Endothelial cell of umbilical vein (primary cell): ENCODE measurements around the gene CCL1. TPM values are rescaled to one million over a fixed set of nuclear protein-coding genes. Genes with fewer than 3 reads are reported as not detected.

Experiments
- BruUV-seq: library from RNA; stranded (reverse); fragments of 400-500 nt; replicated peaks from 2 replicates; lab custom pipeline; 2021; lab: Mats Ljungman, UMichigan
- CTCF ChIA-PET: fragments of 300-600, 350-600 bp; sonication (Branson Sonifier 250); formaldehyde crosslinking; loops from one replicate; lab custom pipeline; 2021; ENCODE audit warnings: antibody characterized with exemption, inconsistent platforms; lab: Charles Lee
- POLR2A ChIA-PET: fragments of 300-600, 350-600 bp; sonication (Branson Sonifier 250); formaldehyde crosslinking; loops from one replicate; lab custom pipeline; 2021; ENCODE audit warnings: antibody characterized with exemption, inconsistent platforms; lab: Charles Lee
- DNase-seq: peaks from one replicate; pipeline ENCODE4 v3.0.0-alpha.2; 2011; ENCODE audit warnings: low read depth, low spot score
- FAIRE-seq: peaks from 2 replicates; lab custom pipeline; 2011; peaks lifted over from hg19 to GRCh38; lab: Jason Lieb, UNC
- H2AFZ ChIP-seq: 2 replicates; pipeline ENCODE4 v1.6.0; 2012; ENCODE audit warnings: low read depth, low read length, control low read depth, inconsistent platforms
- H3K27ac ChIP-seq: 2 replicates; pipeline ENCODE4 v1.5.1; 2011; ENCODE audit warnings: low read depth, mild to moderate bottlenecking, control low read depth, low read length, moderate library complexity; ENCODE audit not compliant: insufficient read depth
- H3K27me3 ChIP-seq, 2 experiments: 2 replicates each; pipeline versions ENCODE4 v1.6.0 to v1.6.1; 2011; ENCODE audit warnings: low read length in 2 of 2, mixed read lengths in 1 of 2; ENCODE audit not compliant: control insufficient read depth in 2 of 2, insufficient read depth in 2 of 2
- H3K36me3 ChIP-seq, 2 experiments: 2 replicates in 1 of 2; 3 replicates in 1 of 2; pipeline ENCODE4 v1.5.1; 2011; ENCODE audit warnings: low read length in 2 of 2, mild to moderate bottlenecking in 1 of 2, moderate library complexity in 1 of 2; ENCODE audit not compliant: control insufficient read depth in 2 of 2, insufficient read depth in 2 of 2; ENCODE audit errors: extremely low read depth in 1 of 2
- H3K4me1 ChIP-seq: 3 replicates; pipeline ENCODE4 v1.5.1; 2011; ENCODE audit warnings: mild to moderate bottlenecking, low read length; ENCODE audit not compliant: control insufficient read depth, insufficient read depth; ENCODE audit errors: extremely low read depth
- H3K4me2 ChIP-seq: 2 replicates; pipeline ENCODE4 v1.6.1; 2011; ENCODE audit warnings: low read length, control low read depth, mixed read lengths; ENCODE audit not compliant: insufficient read depth
- H3K4me3 ChIP-seq, 3 experiments: fragments of 200-600 bp in 1 of 3; sonication (generic), shearing (Covaris generic) in 1 of 3; replicated peaks in 1 of 3; 2 replicates each; pipeline ENCODE4 v1.5.1; 2011 to 2016; ENCODE audit warnings: control low read depth in 3 of 3, low read length in 3 of 3, mild to moderate bottlenecking in 2 of 3, inconsistent platforms in 1 of 3, low read depth in 1 of 3, moderate library complexity in 1 of 3; ENCODE audit not compliant: insufficient read depth in 1 of 3
- H3K79me2 ChIP-seq: 2 replicates; pipeline ENCODE4 v1.6.0; 2012; ENCODE audit warnings: low read length, inconsistent platforms; ENCODE audit not compliant: control insufficient read depth, insufficient read depth
- H3K9ac ChIP-seq: replicated peaks from 2 replicates; pipeline ENCODE3; 2011; ENCODE audit warnings: low read length, control low read depth; ENCODE audit not compliant: insufficient read depth; ENCODE audit errors: extremely low read depth
- H3K9me1 ChIP-seq: replicated peaks from 3 replicates; pipeline ENCODE4 v1.6.0; 2011; ENCODE audit warnings: mild to moderate bottlenecking, low read length; ENCODE audit not compliant: control insufficient read depth, insufficient read depth; ENCODE audit errors: extremely low read depth
- H3K9me3 ChIP-seq: replicated peaks from 2 replicates; pipeline ENCODE4 v1.5.1; 2012; ENCODE audit warnings: low read length, inconsistent platforms; ENCODE audit not compliant: control insufficient read depth, insufficient read depth
- H4K20me1 ChIP-seq: replicated peaks from 2 replicates; pipeline ENCODE3; 2011; ENCODE audit warnings: mild to moderate bottlenecking, low read length; ENCODE audit not compliant: control insufficient read depth, insufficient read depth; ENCODE audit errors: extremely low read depth
- CTCF ChIP-seq, 2 donors: IDR thresholded peaks; 1 replicate in 1 of 2; 2 replicates in 1 of 2; pipeline ENCODE4 v1.5.1; 2011; ENCODE audit warnings: low read length in 2 of 2, mild to moderate bottlenecking in 2 of 2, moderate library complexity in 2 of 2, control low read depth in 1 of 2, inconsistent platforms in 1 of 2, low read depth in 1 of 2; ENCODE audit not compliant: insufficient read depth in 1 of 2; ENCODE audit errors: extremely low read depth in 1 of 2
- EZH2 ChIP-seq: IDR thresholded peaks from 2 replicates; pipeline ENCODE4 v1.6.1; 2012; ENCODE audit warnings: borderline replicate concordance, low read depth, mild to moderate bottlenecking, moderate library complexity, low read length, inconsistent platforms; ENCODE audit not compliant: severe bottlenecking
- FOS ChIP-seq: IDR thresholded peaks from 2 replicates; pipeline ENCODE4 v1.6.1; 2011; ENCODE audit warnings: mild to moderate bottlenecking, low read length, moderate library complexity, borderline replicate concordance; ENCODE audit not compliant: insufficient read depth
- GATA2 ChIP-seq: IDR thresholded peaks from 2 replicates; pipeline ENCODE4 v1.7.0; 2011; ENCODE audit warnings: low read depth, mild to moderate bottlenecking, moderate library complexity, mixed read lengths, low read length; ENCODE audit not compliant: insufficient read length, insufficient read depth
- JUN ChIP-seq: IDR thresholded peaks from 2 replicates; pipeline ENCODE4 v1.6.1; 2011; ENCODE audit warnings: borderline replicate concordance, low read depth; ENCODE audit not compliant: insufficient read length, insufficient read depth
- MYC ChIP-seq: IDR thresholded peaks from one replicate; pipeline ENCODE4 v1.6.1; 2011; ENCODE audit warnings: mild to moderate bottlenecking, low read depth, low read length
- POLR2A ChIP-seq: IDR thresholded peaks from 2 replicates; pipeline ENCODE4 v1.6.1; 2012; ENCODE audit warnings: low read depth, mild to moderate bottlenecking, control low read depth, low read length
- POLR2AphosphoS5 ChIP-seq: IDR thresholded peaks from 2 replicates; pipeline ENCODE4 v1.6.1; 2012; ENCODE audit warnings: low read depth, mild to moderate bottlenecking, control low read depth, low read length, moderate library complexity; ENCODE audit not compliant: insufficient read depth
- dilution Hi-C: fragments of 300-500 bp; cut with MboI; formaldehyde crosslinking; loops from one replicate; pipeline ENCODE4 v1.15.0; 2019; ENCODE audit warnings: low sequenced_read_pairs; ENCODE audit not compliant: extremely low pct_ligation_motif_present
- intact Hi-C: fragments of 100-400 bp; cut with micrococcal nuclease; formaldehyde crosslinking; loops from one replicate; pipeline ENCODE4 v1.10.0; 2022
- polyA plus RNA-seq, 4 experiments: library from polyadenylated mRNA; depleted of rRNA in 3 of 4; stranded (reverse) in 3 of 4; unstranded in 1 of 4; fragments of >200 nt; gene quantifications; 2 replicates each; pipeline versions ENCODE4 v1.2.1 to v1.2.3, GENCODE V29; 2011 to 2012; ENCODE audit warnings: missing spikeins in 1 of 4
- total RNA-seq: library from RNA; stranded (reverse); gene quantifications from 2 replicates; pipeline ENCODE4 v1.2.3, GENCODE V29; 2021
- TF ChIP-seq, protein P1 (sequence below): IDR thresholded peaks from 2 replicates; pipeline ENCODE4 v1.6.1; 2011; ENCODE audit not compliant: insufficient read depth, insufficient read length

Gene CCL1
- total and polyA plus RNA-seq, 2 donors (not counting 3 experiments of a cell fraction or from before 2014, with no cell fraction given), result not detected

DNA sequence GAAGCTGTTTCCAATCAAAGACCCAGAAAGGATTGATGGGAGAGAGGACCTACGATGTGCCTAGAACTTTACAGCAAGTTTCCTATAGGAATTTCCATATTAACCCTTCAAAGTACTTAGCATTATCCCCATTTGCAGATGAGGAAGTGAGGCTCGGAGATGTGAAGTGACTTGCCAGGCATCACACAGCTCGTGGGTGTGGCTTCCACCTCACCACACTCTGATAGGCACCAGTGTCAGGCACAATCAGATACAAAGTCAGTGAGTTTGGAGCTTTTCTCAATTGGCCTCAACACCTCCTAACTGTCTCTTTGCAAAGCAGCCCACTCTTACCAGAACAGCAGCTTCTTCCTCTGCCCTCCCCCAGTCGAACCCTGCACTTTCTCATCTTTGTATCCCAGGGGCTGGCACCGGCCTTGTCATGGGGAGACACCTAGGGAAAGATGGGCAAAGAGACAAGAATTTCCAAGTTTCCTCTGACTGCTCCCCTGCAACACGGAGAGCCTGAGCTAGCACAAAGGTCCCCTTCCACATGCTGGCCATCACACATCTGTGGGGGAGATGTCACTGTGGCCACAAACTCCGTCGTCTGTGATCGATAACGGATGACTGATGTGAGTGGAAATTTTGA, 37.4 kb upstream of the CCL1 start:
- no peaks in the 10 kb centered on the region for H3K9me3 ChIP-seq
- no peak overlapping the region for H3K9ac ChIP-seq
- POLR2A ChIA-PET, result no interaction called here
- H3K36me3 ChIP-seq, result no peaks in the 10 kb centered on the region
- no TSS peak for BruUV-seq
- H3K4me1 ChIP-seq, result no peaks in the 10 kb centered on the region
- H3K9me1 ChIP-seq, result no peaks in the 10 kb centered on the region
- DNase-seq, result no peak
- CTCF ChIA-PET, result interaction anchor here (2.2 to 3.7 kb wide), 2 partner anchors 12 to 20 kb away, joined by 12 to 17 read pairs; no protein-coding TSS in a partner anchor
- no peak overlapping the region for H2AFZ ChIP-seq
- intact Hi-C loops (no loop called here), dilution Hi-C loops (no loop called here)
- no peaks in the 10 kb centered on the region for H3K79me2 ChIP-seq
- H3K4me3 ChIP-seq, result no peak overlapping the region
- no peak overlapping the region for H3K27ac ChIP-seq
- no peaks in the 10 kb centered on the region for H4K20me1 ChIP-seq
- FAIRE-seq, result no peak
- H3K27me3 ChIP-seq, result peaks cover 2 to 13% of the 10 kb centered on the region in 2 experiments
- no peak overlapping the region for H3K4me2 ChIP-seq
- TF ChIP-seq, protein P1, sequence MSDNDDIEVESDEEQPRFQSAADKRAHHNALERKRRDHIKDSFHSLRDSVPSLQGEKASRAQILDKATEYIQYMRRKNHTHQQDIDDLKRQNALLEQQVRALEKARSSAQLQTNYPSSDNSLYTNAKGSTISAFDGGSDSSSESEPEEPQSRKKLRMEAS, result no peak
- no peak for TF ChIP-seq GATA2
- TF ChIP-seq JUN, result no peak
- no peak for TF ChIP-seq FOS
- no peak for TF ChIP-seq POLR2AphosphoS5
- no peak for TF ChIP-seq EZH2
- no peak for TF ChIP-seq MYC
- TF ChIP-seq CTCF (IDR thresholded peaks at IDR 0.05; ENCODE audit: extremely low read depth in 1 of 2, insufficient read depth in 1 of 2, low read depth in 1 of 2, low read length in 2 of 2), result no peak
- TF ChIP-seq POLR2A, result no peak
